GM18499 (cell line): ENCODE results near the gene GLYR1.
"Not testable (repeated sequence)": the region's sequence is repeated elsewhere in the genome, so short reads cannot be mapped to it uniquely, and the experiment has no call there.

Experiments used
- ATAC-seq: cut with Tn5 transposase; IDR thresholded peaks from one replicate; pipeline ENCODE4 v1.9.1; 2021; ENCODE audit warnings: moderate number of reproducible peaks; ENCODE audit not compliant: insufficient read depth, unreplicated experiment

The GLYR1 gene

DNA sequence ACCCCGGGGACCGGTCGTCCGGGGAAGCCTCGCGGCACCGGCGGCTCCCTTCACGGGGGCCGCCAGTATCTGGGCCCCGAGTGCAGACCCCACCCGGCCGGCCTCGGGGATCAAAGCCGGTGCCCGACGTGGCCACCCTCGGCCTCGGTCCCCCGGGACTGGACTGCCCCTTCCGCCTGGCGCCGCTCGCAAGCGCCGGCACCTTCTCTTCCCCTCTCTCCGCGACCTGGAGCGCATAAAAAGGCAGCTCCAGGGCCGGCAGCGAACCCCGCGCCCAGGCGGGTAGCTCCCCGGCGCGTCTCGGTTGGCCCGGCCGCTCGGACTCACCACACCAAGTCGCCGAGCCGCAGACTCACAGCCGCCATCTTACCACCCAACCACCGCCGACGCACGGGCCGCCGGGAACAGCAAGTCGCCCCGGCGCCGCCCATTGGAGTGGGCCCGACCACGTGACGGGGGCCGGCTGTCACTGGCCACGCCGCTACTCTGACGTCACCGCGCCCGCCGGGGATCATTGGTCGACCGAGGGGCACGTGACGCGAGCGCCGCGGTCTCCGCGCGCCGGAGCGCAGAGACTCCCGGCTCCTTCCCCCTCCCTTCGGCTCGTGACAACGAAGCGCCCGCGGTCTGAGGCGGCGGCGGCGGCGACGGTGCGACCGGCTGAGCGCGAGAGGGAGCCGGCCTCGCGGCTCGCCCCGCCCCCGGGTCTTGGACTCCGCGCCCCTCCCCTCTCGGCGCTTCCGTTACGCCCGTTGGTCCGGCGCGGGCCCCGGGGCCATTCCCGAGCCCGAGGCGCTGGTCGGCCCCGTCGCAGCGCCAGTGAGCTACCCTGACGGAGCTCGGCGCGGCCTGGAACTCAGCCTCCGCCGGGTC, at the start of gene GLYR1, which contains the start of gene UBN1:
Gene GLYR1, minus strand, starts transcription at position 388 of the 873 bp plus-strand sequence. Its CDS starts 23 bp downstream, at position 365.
Gene UBN1, plus strand, starts transcription at position 581 of the 873 bp plus-strand sequence. CDS start 5,437 bp downstream, outside the sequence.
- peak; percentile 63 for ATAC-seq

DNA sequence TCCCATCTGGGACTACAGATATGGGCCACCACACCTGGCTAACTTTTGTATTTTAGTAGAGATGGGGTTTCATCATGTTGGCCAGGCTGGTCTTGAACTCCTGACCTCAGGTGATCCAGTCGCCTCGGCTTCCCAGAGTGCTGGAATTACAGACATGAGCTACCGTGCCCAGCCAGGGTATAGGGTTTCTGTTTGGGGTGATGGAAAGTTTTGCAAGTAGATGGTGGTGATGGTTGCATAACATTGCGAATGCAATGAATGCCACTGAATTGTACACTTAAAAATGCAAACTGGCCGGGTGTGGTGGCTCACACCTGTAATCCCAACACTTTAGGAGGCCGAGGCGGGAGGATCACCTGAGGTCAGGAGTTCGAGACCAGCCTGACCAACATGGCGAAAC, 49.7 kb upstream of the GLYR1 start:
- not testable (repeated sequence) for ATAC-seq

- no peak for ATAC-seq
These were observed 48.3 kb upstream of the GLYR1 start for GRCh38 chr16:4895366-4895765.

- no peak for ATAC-seq
These were observed 47.4 kb upstream of the GLYR1 start for GRCh38 chr16:4894276-4895150.

- no peak for ATAC-seq
These were observed 46.2 kb upstream of the GLYR1 start for GRCh38 chr16:4893103-4893862.

GRCh38 chr16:4892361-4893102, 45.4 kb upstream of the GLYR1 start:
- ATAC-seq: no peak

- ATAC-seq: no peak
These were observed 44.8 kb upstream of the GLYR1 start for GRCh38 chr16:4891886-4892216.

GRCh38 chr16:4891097-4891885, 44.2 kb upstream of the GLYR1 start:
- no peak for ATAC-seq

- no peak for ATAC-seq
These were observed 43.6 kb upstream of the GLYR1 start for GRCh38 chr16:4890686-4891085.

GRCh38 chr16:4890026-4890425, 42.9 kb upstream of the GLYR1 start:
- ATAC-seq: no peak

DNA sequence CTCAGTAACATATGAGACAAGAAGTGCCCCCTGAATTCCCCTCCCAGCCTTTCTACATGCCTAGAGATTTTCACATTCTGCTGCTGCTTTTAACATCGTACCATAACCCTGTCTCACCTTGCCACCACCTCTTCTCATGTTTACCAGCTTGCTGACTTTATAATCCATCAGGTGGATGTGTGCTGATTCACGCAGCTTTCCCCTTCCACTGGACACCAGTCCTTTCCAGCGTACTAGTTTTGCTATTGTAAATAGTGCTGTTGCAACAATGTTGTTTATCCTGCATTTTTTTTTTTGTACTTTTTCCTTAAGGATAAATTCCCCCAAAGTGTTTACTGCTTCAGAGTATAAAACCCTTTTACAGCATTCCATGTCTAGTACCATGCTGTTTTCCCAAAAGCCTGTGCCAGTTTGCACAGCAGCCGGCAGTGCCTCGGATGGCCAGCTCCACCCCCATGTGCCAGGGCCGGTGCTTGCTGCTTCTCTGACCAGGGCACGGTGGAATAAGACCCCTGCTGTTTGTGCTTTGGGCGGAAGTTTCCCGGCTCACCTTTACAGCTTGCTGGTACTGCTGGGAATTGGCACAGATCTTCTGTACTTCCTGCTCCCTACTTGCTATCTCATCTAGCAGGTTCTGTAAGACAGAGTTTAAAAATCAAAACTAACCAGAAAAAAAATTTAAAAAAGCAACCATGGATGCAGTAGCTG, 41.5 kb upstream of the GLYR1 start:
- no peak for ATAC-seq

DNA sequence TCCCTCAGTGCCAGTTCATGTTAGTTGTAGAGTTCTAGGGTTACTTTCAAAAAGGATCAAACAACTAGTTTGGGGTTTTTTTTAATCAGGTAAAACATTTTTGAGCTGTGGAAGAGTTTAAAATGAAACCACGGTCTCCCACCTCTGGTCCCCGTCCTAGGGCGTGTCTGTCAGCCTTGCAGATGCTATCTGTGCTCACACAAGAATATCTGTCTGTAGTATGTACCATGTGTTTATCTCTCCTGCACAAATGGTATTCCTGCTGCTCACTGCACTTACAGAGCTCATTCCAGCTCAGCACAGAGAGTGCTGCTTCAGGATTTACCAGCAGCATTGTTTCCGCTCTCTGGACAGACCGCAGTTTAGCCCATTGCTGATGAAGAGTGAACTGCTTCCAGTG, 39.1 kb upstream of the GLYR1 start:
- ATAC-seq: no peak

GRCh38 chr16:4884972-4885874, 38.1 kb upstream of the GLYR1 start:
- no peak for ATAC-seq

DNA sequence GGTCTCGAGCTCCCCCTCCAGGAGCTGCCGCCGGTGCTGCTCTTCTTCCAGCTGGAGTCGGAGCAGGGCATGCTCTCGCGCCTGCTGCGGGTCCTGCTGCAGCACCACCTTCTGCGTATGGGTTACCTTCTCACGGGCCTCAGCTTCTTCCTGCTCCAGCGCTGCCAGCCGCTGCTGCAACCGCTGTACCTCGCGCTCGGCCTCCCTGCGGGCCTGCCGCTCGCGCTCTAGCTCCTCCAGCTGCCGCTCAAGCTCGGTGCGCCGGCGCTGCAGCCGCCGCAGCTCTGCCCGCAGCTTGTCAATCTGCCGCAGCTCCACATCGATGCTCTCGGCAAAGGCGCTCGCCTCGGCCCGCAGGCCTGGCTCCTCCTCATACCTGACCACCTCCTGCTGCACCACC, 37.1 kb upstream of the GLYR1 start:
- ATAC-seq: no peak

DNA sequence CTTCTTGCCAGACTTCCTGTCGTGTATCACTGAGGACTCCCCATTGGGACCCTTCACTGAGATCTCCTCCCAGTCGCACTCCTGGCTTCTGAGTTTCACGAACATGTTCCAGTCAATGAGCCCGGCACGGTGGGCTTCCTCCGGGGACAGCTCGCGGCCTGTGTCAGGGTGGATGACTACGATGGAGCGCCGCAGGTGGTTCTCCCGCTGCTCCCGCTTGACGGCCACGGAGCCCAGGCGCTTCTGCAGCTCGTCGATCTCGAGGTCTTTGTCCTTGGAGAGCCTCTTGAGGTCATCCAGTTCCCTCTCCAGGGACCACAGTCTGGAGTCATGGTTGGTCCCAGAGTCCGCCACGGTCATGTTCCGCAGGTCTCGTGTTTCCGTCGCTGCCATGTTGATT, 36.4 kb upstream of the GLYR1 start:
- ATAC-seq: no peak

- no peak for ATAC-seq
These were observed 35.7 kb upstream of the GLYR1 start for GRCh38 chr16:4882633-4883285.
